ENCODE data around the gene ABLIM3. TPM values are rescaled to one million over a fixed set of nuclear protein-coding genes. Genes with fewer than 3 reads are reported as not detected.

ABLIM3 gene
- total and polyA plus RNA-seq, 2 experiments from 2014 or later: 0.19 to 2.2 TPM

DNA sequence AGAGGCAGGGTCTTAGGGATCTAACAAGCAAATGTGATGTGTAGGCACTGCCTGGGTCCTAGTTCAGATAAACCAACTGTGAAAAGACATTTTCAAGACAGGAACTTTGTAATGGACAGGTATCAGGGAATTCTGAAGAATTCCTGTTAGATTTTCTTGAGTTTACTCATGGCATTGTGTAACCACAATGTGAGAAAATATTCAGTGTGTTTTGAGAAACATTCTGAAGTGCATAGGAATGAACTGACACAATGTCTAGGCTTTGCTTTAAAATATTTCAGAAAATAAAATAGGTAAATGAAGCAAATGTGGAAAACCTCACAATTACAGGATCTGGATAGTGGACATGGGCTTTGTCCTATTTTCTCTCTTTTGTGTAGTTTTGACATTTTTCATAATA lies 115.2 kb downstream of the ABLIM3 start (continued):
- TF ChIP-seq, protein P1, sequence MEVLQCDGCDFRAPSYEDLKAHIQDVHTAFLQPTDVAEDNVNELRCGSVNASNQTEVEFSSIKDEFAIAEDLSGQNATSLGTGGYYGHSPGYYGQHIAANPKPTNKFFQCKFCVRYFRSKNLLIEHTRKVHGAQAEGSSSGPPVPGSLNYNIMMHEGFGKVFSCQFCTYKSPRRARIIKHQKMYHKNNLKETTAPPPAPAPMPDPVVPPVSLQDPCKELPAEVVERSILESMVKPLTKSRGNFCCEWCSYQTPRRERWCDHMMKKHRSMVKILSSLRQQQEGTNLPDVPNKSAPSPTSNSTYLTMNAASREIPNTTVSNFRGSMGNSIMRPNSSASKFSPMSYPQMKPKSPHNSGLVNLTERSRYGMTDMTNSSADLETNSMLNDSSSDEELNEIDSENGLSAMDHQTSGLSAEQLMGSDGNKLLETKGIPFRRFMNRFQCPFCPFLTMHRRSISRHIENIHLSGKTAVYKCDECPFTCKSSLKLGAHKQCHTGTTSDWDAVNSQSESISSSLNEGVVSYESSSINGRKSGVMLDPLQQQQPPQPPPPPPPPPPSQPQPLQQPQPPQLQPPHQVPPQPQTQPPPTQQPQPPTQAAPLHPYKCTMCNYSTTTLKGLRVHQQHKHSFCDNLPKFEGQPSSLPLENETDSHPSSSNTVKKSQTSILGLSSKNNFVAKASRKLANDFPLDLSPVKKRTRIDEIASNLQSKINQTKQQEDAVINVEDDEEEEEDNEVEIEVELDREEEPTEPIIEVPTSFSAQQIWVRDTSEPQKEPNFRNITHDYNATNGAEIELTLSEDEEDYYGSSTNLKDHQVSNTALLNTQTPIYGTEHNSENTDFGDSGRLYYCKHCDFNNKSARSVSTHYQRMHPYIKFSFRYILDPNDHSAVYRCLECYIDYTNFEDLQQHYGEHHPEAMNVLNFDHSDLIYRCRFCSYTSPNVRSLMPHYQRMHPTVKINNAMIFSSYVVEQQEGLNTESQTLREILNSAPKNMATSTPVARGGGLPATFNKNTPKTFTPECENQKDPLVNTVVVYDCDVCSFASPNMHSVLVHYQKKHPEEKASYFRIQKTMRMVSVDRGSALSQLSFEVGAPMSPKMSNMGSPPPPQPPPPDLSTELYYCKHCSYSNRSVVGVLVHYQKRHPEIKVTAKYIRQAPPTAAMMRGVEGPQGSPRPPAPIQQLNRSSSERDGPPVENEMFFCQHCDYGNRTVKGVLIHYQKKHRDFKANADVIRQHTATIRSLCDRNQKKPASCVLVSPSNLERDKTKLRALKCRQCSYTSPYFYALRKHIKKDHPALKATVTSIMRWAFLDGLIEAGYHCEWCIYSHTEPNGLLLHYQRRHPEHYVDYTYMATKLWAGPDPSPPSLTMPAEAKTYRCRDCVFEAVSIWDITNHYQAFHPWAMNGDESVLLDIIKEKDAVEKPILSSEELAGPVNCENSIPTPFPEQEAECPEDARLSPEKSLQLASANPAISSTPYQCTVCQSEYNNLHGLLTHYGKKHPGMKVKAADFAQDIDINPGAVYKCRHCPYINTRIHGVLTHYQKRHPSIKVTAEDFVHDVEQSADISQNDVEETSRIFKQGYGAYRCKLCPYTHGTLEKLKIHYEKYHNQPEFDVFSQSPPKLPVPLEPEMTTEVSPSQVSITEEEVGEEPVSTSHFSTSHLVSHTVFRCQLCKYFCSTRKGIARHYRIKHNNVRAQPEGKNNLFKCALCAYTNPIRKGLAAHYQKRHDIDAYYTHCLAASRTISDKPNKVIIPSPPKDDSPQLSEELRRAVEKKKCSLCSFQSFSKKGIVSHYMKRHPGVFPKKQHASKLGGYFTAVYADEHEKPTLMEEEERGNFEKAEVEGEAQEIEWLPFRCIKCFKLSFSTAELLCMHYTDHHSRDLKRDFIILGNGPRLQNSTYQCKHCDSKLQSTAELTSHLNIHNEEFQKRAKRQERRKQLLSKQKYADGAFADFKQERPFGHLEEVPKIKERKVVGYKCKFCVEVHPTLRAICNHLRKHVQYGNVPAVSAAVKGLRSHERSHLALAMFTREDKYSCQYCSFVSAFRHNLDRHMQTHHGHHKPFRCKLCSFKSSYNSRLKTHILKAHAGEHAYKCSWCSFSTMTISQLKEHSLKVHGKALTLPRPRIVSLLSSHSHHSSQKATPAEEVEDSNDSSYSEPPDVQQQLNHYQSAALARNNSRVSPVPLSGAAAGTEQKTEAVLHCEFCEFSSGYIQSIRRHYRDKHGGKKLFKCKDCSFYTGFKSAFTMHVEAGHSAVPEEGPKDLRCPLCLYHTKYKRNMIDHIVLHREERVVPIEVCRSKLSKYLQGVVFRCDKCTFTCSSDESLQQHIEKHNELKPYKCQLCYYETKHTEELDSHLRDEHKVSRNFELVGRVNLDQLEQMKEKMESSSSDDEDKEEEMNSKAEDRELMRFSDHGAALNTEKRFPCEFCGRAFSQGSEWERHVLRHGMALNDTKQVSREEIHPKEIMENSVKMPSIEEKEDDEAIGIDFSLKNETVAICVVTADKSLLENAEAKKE (CRISPR knock-in tag; IDR thresholded peaks at IDR 0.05): no peak
- TF ChIP-seq ZNF331 (CRISPR knock-in tag; IDR thresholded peaks at IDR 0.05; ENCODE audit: low read depth) (no peak), NANOG (IDR thresholded peaks at IDR 0.05; ENCODE audit: borderline replicate concordance) (no peak), EZH2 (IDR thresholded peaks at IDR 0.05; ENCODE audit: low read depth, unreplicated experiment) (no peak)

DNA sequence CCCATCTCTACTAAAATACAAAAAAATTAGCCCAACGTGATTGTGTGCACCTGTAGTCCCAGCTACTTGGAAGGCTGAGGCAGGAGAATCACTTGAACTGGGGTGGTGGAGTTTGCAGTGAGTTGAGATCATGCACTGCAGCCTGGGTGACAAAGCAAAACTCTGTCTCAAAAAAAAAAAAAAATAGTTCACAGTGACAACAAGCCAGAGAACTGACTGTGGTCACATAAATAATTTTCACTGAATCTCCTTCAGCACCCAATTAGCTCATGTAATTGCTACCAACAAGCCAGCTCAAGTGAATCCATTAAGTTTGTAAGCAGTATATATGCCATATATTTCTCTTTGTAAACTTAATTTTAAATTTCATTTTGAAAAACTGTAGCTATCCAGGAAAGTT lies 115.8 kb downstream of the ABLIM3 start:
- no peak overlapping the region for H3K4me2 ChIP-seq
- no peaks in the 10 kb centered on the region for H4K20me1 ChIP-seq (replicated peaks; ENCODE audit: insufficient read depth)
- H3K79me2 ChIP-seq (replicated peaks; ENCODE audit: insufficient read depth): no peaks in the 10 kb centered on the region
- H3F3A ChIP-seq (replicated peaks; ENCODE audit: low read depth): no peaks in the 10 kb centered on the region
- DNase-seq (ENCODE audit: low spot score) (no peak), ATAC-seq (no peak)
- H3K27me3 Mint-ChIP-seq (ENCODE audit: insufficient read depth, low read depth, poor library complexity): peaks cover 6% of the 10 kb centered on the region
- H3K4me3 ChIP-seq: no peak overlapping the region
- no peak overlapping the region for H2AFZ ChIP-seq
- H3K9me2 ChIP-seq (ENCODE audit: insufficient read depth): no peaks in the 10 kb centered on the region
- H3K27me3 ChIP-seq (ENCODE audit: insufficient read depth): no peaks in the 10 kb centered on the region
- no peak overlapping the region for H3K27ac ChIP-seq (ENCODE audit: low read depth)
- H3K9me3 Mint-ChIP-seq: no peaks in the 10 kb centered on the region
- no peaks in the 10 kb centered on the region for H3K36me3 Mint-ChIP-seq (ENCODE audit: low read depth)
- H3K4me1 ChIP-seq (ENCODE audit: insufficient read depth): no peaks in the 10 kb centered on the region
- H3K36me3 ChIP-seq (ENCODE audit: insufficient read depth): no peaks in the 10 kb centered on the region
- no peaks in the 10 kb centered on the region for H3K4me1 Mint-ChIP-seq
- no peak overlapping the region for H3K4me3 Mint-ChIP-seq
- no peak overlapping the region for H3K27ac Mint-ChIP-seq
- TF ChIP-seq POLR2AphosphoS5 (IDR thresholded peaks at IDR 0.05; ENCODE audit: low read depth) (no peak), ZNF331 (CRISPR knock-in tag; IDR thresholded peaks at IDR 0.05; ENCODE audit: low read depth) (no peak)
- TF ChIP-seq, protein P1 (CRISPR knock-in tag; IDR thresholded peaks at IDR 0.05): no peak
- TF ChIP-seq, protein P2, sequence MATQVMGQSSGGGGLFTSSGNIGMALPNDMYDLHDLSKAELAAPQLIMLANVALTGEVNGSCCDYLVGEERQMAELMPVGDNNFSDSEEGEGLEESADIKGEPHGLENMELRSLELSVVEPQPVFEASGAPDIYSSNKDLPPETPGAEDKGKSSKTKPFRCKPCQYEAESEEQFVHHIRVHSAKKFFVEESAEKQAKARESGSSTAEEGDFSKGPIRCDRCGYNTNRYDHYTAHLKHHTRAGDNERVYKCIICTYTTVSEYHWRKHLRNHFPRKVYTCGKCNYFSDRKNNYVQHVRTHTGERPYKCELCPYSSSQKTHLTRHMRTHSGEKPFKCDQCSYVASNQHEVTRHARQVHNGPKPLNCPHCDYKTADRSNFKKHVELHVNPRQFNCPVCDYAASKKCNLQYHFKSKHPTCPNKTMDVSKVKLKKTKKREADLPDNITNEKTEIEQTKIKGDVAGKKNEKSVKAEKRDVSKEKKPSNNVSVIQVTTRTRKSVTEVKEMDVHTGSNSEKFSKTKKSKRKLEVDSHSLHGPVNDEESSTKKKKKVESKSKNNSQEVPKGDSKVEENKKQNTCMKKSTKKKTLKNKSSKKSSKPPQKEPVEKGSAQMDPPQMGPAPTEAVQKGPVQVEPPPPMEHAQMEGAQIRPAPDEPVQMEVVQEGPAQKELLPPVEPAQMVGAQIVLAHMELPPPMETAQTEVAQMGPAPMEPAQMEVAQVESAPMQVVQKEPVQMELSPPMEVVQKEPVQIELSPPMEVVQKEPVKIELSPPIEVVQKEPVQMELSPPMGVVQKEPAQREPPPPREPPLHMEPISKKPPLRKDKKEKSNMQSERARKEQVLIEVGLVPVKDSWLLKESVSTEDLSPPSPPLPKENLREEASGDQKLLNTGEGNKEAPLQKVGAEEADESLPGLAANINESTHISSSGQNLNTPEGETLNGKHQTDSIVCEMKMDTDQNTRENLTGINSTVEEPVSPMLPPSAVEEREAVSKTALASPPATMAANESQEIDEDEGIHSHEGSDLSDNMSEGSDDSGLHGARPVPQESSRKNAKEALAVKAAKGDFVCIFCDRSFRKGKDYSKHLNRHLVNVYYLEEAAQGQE (IDR thresholded peaks at IDR 0.05; ENCODE audit: unreplicated experiment): no peak

All from GM23338 (cell line).